GM18517 (cell line): ENCODE data around the gene EML5.
A peak's percentile ranks its signal among the peaks of the same experiment; 100 is the strongest.

Source experiments
- ATAC-seq: cut with Tn5 transposase; IDR thresholded peaks from one replicate; pipeline ENCODE4 v1.9.1; 2021; ENCODE audit warnings: mild to moderate bottlenecking, moderate library complexity; ENCODE audit not compliant: unreplicated experiment

Gene EML5

GRCh38 chr14:88727057-88727456, 65.7 kb downstream of the EML5 start:
- no peak for ATAC-seq

- ATAC-seq: no peak
Measured at GRCh38 chr14:88710709-88711108, 82.0 kb downstream of the EML5 start.

- ATAC-seq: no peak
Measured at GRCh38 chr14:88707088-88707487, 85.7 kb downstream of the EML5 start.

- ATAC-seq: no peak
Measured at GRCh38 chr14:88706425-88706824, 86.3 kb downstream of the EML5 start.

GRCh38 chr14:88698651-88699050, 94.1 kb downstream of the EML5 start:
- ATAC-seq: no peak

GRCh38 chr14:88695870-88696269, 96.9 kb downstream of the EML5 start:
- no peak for ATAC-seq

- ATAC-seq: no peak
Measured at GRCh38 chr14:88688386-88688785, 104.4 kb downstream of the EML5 start.

- no peak for ATAC-seq
Measured at GRCh38 chr14:88683119-88683518, 109.6 kb downstream of the EML5 start.

- no peak for ATAC-seq
Measured at GRCh38 chr14:88682495-88683114, 110.1 kb downstream of the EML5 start.

GRCh38 chr14:88681755-88682494, 110.8 kb downstream of the EML5 start:
- ATAC-seq: no peak

- ATAC-seq: no peak
Measured at GRCh38 chr14:88669346-88669745, 123.4 kb downstream of the EML5 start.

GRCh38 chr14:88668448-88669116, 124.2 kb downstream of the EML5 start:
- ATAC-seq: peak; percentile 58

GRCh38 chr14:88667555-88668273, 125.0 kb downstream of the EML5 start:
- ATAC-seq: peak; percentile 86

- ATAC-seq: no peak
Measured at GRCh38 chr14:88660056-88660455, 132.7 kb downstream of the EML5 start.

- ATAC-seq: no peak
Measured at GRCh38 chr14:88639221-88639620, 153.5 kb downstream of the EML5 start.

GRCh38 chr14:88632512-88632911, 160.2 kb downstream of the EML5 start:
- ATAC-seq: no peak

- ATAC-seq: no peak
Measured at GRCh38 chr14:88631091-88631490, 161.7 kb downstream of the EML5 start.

GRCh38 chr14:88630565-88630964, 162.2 kb downstream of the EML5 start:
- ATAC-seq: no peak

GRCh38 chr14:88628462-88628861, 164.3 kb downstream of the EML5 start:
- ATAC-seq: no peak

GRCh38 chr14:88628033-88628432, 164.7 kb downstream of the EML5 start:
- ATAC-seq: no peak

GRCh38 chr14:88625671-88626070, 167.1 kb downstream of the EML5 start:
- no peak for ATAC-seq
